Activated T-helper 1 cell treated with anti-CD3 and anti-CD28 coated beads, Interleukin-2, amount 50 U/mL, for 16 hours (primary cell): Measurements from ENCODE around the gene KIAA1586.

Experiments
- DNase-seq, 2 donors: peaks; one replicate each; pipeline ENCODE4 v3.0.0-alpha.2; 2020; ENCODE audit warnings: low read depth in 1 of 2, low spot score in 1 of 2

KIAA1586 gene

DNA sequence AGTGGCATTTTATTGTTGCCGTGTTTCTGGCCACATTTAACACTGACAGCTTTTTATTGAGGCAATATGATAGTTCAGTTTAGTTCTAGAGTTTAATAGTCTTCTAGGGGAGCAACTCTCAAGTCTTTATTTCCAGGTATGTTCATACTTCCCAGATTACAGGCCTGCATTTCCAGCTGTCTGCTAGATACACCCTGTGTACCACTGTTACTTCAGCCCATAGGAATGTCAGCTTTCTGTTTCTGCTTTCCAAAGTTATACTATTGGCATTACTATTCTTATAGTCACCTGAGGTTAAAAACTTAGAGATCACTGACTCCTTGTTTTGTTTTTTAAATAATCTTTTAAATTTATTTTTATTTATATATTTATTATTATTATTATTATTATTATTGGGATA lies 51.1 kb downstream of the KIAA1586 start:
- DNase-seq = no peak

DNA sequence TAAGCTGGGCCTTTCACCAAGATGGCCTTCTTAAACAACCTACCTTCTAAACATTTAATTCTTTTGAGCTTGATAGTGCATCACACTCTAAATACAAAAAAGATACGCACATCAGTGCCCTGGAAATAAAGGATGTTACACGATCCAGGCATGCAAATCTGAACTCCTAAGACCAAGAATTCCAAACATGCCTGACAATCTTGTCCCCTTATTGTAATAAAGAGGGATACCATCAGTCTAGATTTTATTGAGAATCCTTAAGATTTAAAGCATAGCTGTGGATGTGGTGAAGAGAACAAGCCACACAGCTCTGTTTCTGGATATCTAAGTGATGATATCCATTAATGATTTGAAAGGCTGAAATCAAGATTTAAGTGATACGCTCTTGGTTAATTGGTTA lies 56.5 kb downstream of the KIAA1586 start:
- no peak for DNase-seq

DNA sequence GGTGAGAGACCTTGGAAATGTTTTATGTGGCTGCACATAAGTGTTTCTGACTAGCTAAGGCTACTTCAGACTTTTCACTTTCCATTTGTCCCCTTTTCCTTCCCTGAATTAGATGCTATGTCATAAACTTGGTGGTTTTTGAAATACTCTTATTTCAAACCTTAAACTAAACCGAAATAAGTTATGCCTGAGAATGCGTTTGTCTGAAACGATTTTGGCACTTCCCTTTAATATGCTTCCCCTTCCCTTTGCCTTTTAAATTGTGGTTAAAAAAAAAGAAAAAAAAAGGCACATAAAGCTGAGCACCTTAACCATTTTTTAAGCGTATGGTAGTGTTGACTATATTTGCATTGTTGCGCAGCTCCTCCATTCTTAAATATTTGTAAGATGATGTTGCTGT lies 57.8 kb downstream of the KIAA1586 start:
- no peak for DNase-seq
